HG03558 (cell line): ENCODE data around the gene ITPR3.

Source experiments
- ATAC-seq: cut with Tn5 transposase; IDR thresholded peaks from one replicate; pipeline ENCODE4 v1.9.1; 2021; ENCODE audit warnings: moderate number of reproducible peaks; ENCODE audit not compliant: unreplicated experiment; ENCODE audit errors: extremely low read depth

ITPR3 gene

GRCh38 chr6:33664506-33665057 is 43.5 kb downstream of the ITPR3 start:
- no peak for ATAC-seq

- ATAC-seq, result no peak
Measured at GRCh38 chr6:33665957-33666356, 44.8 kb downstream of the ITPR3 start.

- ATAC-seq, result no peak
Measured at GRCh38 chr6:33667072-33667471, 46.0 kb downstream of the ITPR3 start.

GRCh38 chr6:33667776-33668175 is 46.7 kb downstream of the ITPR3 start:
- ATAC-seq, result no peak

GRCh38 chr6:33668328-33668727 is 47.2 kb downstream of the ITPR3 start:
- no peak for ATAC-seq

GRCh38 chr6:33668914-33669313 is 47.8 kb downstream of the ITPR3 start:
- no peak for ATAC-seq

- ATAC-seq, result no peak
Measured at GRCh38 chr6:33670086-33670660, 49.1 kb downstream of the ITPR3 start.

GRCh38 chr6:33670971-33671743 is 50.0 kb downstream of the ITPR3 start:
- ATAC-seq, result no peak

- no peak for ATAC-seq
Measured at GRCh38 chr6:33671744-33672072, 50.6 kb downstream of the ITPR3 start.

GRCh38 chr6:33672808-33673207 is 51.7 kb downstream of the ITPR3 start:
- no peak for ATAC-seq

GRCh38 chr6:33673851-33674250 is 52.7 kb downstream of the ITPR3 start:
- no peak for ATAC-seq

- no peak for ATAC-seq
Measured at GRCh38 chr6:33675968-33676367, 54.8 kb downstream of the ITPR3 start.

- no peak for ATAC-seq
Measured at GRCh38 chr6:33676416-33677142, 55.5 kb downstream of the ITPR3 start.

GRCh38 chr6:33677143-33677660 is 56.1 kb downstream of the ITPR3 start:
- ATAC-seq, result no peak

- ATAC-seq, result no peak
Measured at GRCh38 chr6:33677689-33678088, 56.6 kb downstream of the ITPR3 start.

GRCh38 chr6:33678233-33678931 is 57.3 kb downstream of the ITPR3 start:
- no peak for ATAC-seq

- ATAC-seq, result no peak
Measured at GRCh38 chr6:33678932-33679490, 57.9 kb downstream of the ITPR3 start.

GRCh38 chr6:33679761-33680160 is 58.6 kb downstream of the ITPR3 start:
- no peak for ATAC-seq

- ATAC-seq, result no peak
Measured at GRCh38 chr6:33682341-33682740, 61.2 kb downstream of the ITPR3 start.

GRCh38 chr6:33683051-33683571 is 62.0 kb downstream of the ITPR3 start:
- ATAC-seq, result no peak
